A673 (cell line): Measurements from ENCODE around the gene CLCNKB.

Source experiments
- EZH2 ChIP-seq: fragments of 200-600 bp; sonication (generic); IDR thresholded peaks from 2 replicates; pipeline ENCODE4 v1.6.1; 2017; ENCODE audit warnings: borderline replicate concordance, low read depth, mild to moderate bottlenecking, mixed read lengths, antibody characterized with exemption, low read length; ENCODE audit not compliant: poor library complexity, severe bottlenecking
- TF ChIP-seq, protein P1 (sequence below): fragments of 300-800, 200-600 bp; sonication (generic); conservative IDR thresholded peaks from 2 replicates; pipeline ENCODE4 v1.5.1; 2017; ENCODE audit warnings: low read depth, mild to moderate bottlenecking, antibody characterized with exemption, low read length, moderate library complexity, mixed read lengths

DNA sequence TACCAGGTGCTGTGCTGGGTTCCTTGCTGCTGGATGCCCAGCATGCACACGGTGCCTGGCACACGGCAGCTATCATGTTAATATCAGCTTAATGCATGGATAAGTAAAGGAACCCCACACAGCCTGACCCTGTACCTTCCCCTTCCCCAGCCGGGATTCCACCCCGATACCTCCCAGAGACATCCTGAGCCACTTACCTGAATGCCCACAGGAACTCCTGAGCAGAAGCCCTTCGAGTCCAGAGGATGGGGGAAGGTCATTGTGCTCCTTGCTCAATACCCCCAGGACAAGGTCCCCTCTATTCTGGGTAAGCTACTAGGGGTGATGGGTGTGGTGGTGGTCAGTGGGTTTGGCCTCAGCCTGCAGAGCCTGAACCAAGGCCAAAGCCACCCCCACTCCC is 28.5 kb downstream of the CLCNKB start:
- TF ChIP-seq, protein P1, sequence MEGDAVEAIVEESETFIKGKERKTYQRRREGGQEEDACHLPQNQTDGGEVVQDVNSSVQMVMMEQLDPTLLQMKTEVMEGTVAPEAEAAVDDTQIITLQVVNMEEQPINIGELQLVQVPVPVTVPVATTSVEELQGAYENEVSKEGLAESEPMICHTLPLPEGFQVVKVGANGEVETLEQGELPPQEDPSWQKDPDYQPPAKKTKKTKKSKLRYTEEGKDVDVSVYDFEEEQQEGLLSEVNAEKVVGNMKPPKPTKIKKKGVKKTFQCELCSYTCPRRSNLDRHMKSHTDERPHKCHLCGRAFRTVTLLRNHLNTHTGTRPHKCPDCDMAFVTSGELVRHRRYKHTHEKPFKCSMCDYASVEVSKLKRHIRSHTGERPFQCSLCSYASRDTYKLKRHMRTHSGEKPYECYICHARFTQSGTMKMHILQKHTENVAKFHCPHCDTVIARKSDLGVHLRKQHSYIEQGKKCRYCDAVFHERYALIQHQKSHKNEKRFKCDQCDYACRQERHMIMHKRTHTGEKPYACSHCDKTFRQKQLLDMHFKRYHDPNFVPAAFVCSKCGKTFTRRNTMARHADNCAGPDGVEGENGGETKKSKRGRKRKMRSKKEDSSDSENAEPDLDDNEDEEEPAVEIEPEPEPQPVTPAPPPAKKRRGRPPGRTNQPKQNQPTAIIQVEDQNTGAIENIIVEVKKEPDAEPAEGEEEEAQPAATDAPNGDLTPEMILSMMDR = no peak
- no peak for TF ChIP-seq EZH2
